HG03175 (cell line): ENCODE measurements around the gene C1orf105.

Source experiments
- ATAC-seq: cut with Tn5 transposase; IDR thresholded peaks from one replicate; pipeline ENCODE4 v1.9.1; 2021; ENCODE audit warnings: mild to moderate bottlenecking, moderate library complexity; ENCODE audit not compliant: unreplicated experiment

The C1orf105 gene

GRCh38 chr1:172455451-172455850 is 35.0 kb downstream of the C1orf105 start:
- no peak for ATAC-seq

- no peak for ATAC-seq
Measured at GRCh38 chr1:172456344-172456769, 35.9 kb downstream of the C1orf105 start.

GRCh38 chr1:172457479-172458130 is 37.1 kb downstream of the C1orf105 start:
- ATAC-seq, result no peak

- no peak for ATAC-seq
Measured at GRCh38 chr1:172460177-172460576, 39.7 kb downstream of the C1orf105 start.

GRCh38 chr1:172460887-172461315 is 40.4 kb downstream of the C1orf105 start:
- ATAC-seq, result no peak

- no peak for ATAC-seq
Measured at GRCh38 chr1:172465617-172466016, 45.1 kb downstream of the C1orf105 start.

GRCh38 chr1:172466795-172467407 is 46.4 kb downstream of the C1orf105 start:
- ATAC-seq, result no peak

- no peak for ATAC-seq
Measured at GRCh38 chr1:172467446-172467845, 47.0 kb downstream of the C1orf105 start.

GRCh38 chr1:172468296-172468695 is 47.8 kb downstream of the C1orf105 start:
- ATAC-seq, result no peak

- no peak for ATAC-seq
Measured at GRCh38 chr1:172469717-172470116, 49.2 kb downstream of the C1orf105 start.

- no peak for ATAC-seq
Measured at GRCh38 chr1:172470149-172470548, 49.7 kb downstream of the C1orf105 start.

GRCh38 chr1:172471666-172472065 is 51.2 kb downstream of the C1orf105 start:
- no peak for ATAC-seq

- ATAC-seq, result no peak
Measured at GRCh38 chr1:172472495-172472894, 52.0 kb downstream of the C1orf105 start.

- no peak for ATAC-seq
Measured at GRCh38 chr1:172473302-172473701, 52.8 kb downstream of the C1orf105 start.

GRCh38 chr1:172473842-172474241 is 53.4 kb downstream of the C1orf105 start:
- no peak for ATAC-seq

- ATAC-seq, result no peak
Measured at GRCh38 chr1:172476218-172476811, 55.8 kb downstream of the C1orf105 start.

- ATAC-seq, result no peak
Measured at GRCh38 chr1:172477216-172477615, 56.7 kb downstream of the C1orf105 start.

- ATAC-seq, result no peak
Measured at GRCh38 chr1:172477741-172478140, 57.3 kb downstream of the C1orf105 start.

GRCh38 chr1:172478485-172478884 is 58.0 kb downstream of the C1orf105 start:
- no peak for ATAC-seq

- ATAC-seq, result no peak
Measured at GRCh38 chr1:172480431-172480830, 59.9 kb downstream of the C1orf105 start.

GRCh38 chr1:172482044-172482443 is 61.6 kb downstream of the C1orf105 start:
- ATAC-seq, result no peak

- ATAC-seq, result no peak
Measured at GRCh38 chr1:172483448-172483847, 63.0 kb downstream of the C1orf105 start.
